ENCODE data around the gene WNK2.

- TF ChIP-seq CTCF (IDR thresholded peaks at IDR 0.05) (no peak), POLR2A (IDR thresholded peaks at IDR 0.05) (no peak)
These were observed 73.9 kb downstream of the WNK2 start for GRCh38 chr9:93257808-93258331.

All from adrenal gland (tissue), 5 donors.